Panc1 (cell line): Measurements from ENCODE around the gene TRAK2.

Experiments used
- POLR2AphosphoS5 ChIP-seq: IDR thresholded peaks from 2 replicates; pipeline ENCODE4 v1.6.1; 2012; ENCODE audit warnings: mild to moderate bottlenecking, low read depth, low read length, moderate library complexity
- SIN3A ChIP-seq: IDR thresholded peaks from 2 replicates; pipeline ENCODE4 v1.6.1; 2012; ENCODE audit warnings: low read depth, mild to moderate bottlenecking, low read length, moderate library complexity, borderline replicate concordance; ENCODE audit not compliant: insufficient read depth
- TF ChIP-seq, protein P1 (sequence below): fragments of 450-650 bp; IDR thresholded peaks from 2 replicates; pipeline ENCODE4 v1.5.1; 2017; ENCODE audit warnings: mild to moderate bottlenecking

DNA sequence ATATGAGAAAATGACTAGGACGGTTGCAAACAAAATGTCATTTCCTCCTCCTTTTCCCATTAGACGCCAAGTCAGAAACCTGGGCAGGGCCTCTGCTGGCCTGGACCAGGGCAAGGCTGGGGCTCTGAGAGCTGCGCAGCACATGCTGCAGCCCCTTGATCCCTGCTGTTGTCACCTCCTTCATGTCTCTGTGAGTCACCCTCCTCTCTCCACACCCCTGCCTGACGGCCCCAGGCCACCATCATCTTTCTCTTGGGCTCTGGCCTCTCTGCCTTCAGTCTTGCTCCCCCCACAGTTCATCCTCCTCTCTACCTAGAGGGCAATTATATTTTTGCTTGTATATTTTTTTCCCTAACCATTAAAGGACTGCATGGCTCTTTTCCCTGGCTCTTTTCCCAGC is 104.1 kb downstream of the TRAK2 start:
- TF ChIP-seq, protein P1, sequence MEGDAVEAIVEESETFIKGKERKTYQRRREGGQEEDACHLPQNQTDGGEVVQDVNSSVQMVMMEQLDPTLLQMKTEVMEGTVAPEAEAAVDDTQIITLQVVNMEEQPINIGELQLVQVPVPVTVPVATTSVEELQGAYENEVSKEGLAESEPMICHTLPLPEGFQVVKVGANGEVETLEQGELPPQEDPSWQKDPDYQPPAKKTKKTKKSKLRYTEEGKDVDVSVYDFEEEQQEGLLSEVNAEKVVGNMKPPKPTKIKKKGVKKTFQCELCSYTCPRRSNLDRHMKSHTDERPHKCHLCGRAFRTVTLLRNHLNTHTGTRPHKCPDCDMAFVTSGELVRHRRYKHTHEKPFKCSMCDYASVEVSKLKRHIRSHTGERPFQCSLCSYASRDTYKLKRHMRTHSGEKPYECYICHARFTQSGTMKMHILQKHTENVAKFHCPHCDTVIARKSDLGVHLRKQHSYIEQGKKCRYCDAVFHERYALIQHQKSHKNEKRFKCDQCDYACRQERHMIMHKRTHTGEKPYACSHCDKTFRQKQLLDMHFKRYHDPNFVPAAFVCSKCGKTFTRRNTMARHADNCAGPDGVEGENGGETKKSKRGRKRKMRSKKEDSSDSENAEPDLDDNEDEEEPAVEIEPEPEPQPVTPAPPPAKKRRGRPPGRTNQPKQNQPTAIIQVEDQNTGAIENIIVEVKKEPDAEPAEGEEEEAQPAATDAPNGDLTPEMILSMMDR, result no peak
- TF ChIP-seq POLR2AphosphoS5 (no peak), SIN3A (no peak)
